OCI-LY7 (cell line): ENCODE data around the gene CFAP57. TPM values are rescaled to one million over a fixed set of nuclear protein-coding genes. Genes with fewer than 3 reads are reported as not detected.

Experiments
- BruUV-seq: library from RNA; stranded (reverse); fragments of 400-500 nt; replicated peaks from 2 replicates; lab custom pipeline; 2021; lab: Mats Ljungman, UMichigan
- CTCF ChIA-PET: fragments of 300-600 bp; sonication (Branson Sonifier 250); formaldehyde crosslinking; loops from one replicate; lab custom pipeline; 2022; ENCODE audit warnings: antibody characterized with exemption; ENCODE audit not compliant: unreplicated experiment; lab: Charles Lee
- POLR2A ChIA-PET: fragments of 300-600 bp; sonication (Branson Sonifier 250); formaldehyde crosslinking; loops from one replicate; lab custom pipeline; 2022; ENCODE audit warnings: antibody characterized with exemption; lab: Charles Lee
- DNase-seq: peaks from one replicate; pipeline ENCODE4 v3.0.0-alpha.2; 2015; ENCODE audit warnings: low spot score
- H2AFZ ChIP-seq: fragments of 200-600 bp; sonication (generic), shearing (Covaris generic); 2 replicates; pipeline ENCODE4 v1.6.1; 2014; ENCODE audit warnings: mild to moderate bottlenecking, antibody characterized with exemption, low read length, moderate library complexity
- H3K27ac ChIP-seq: fragments of 200-600 bp; sonication (generic); 2 replicates; pipeline ENCODE4 v1.5.1; 2014; ENCODE audit warnings: mixed run types, low read depth, mild to moderate bottlenecking, moderate library complexity, low read length, inconsistent platforms; ENCODE audit not compliant: poor library complexity, severe bottlenecking
- H3K36me3 ChIP-seq: fragments of 200-600 bp; sonication (generic); 2 replicates; pipeline ENCODE4 v1.6.1; 2014; ENCODE audit warnings: mild to moderate bottlenecking, antibody characterized with exemption, low read length, moderate library complexity, mixed read lengths; ENCODE audit not compliant: insufficient read depth
- H3K4me1 ChIP-seq: fragments of 200-600 bp; sonication (generic); 2 replicates; pipeline ENCODE4 v1.5.1; 2014; ENCODE audit warnings: mild to moderate bottlenecking, low read length; ENCODE audit not compliant: insufficient read depth, poor library complexity, severe bottlenecking
- H3K4me2 ChIP-seq: fragments of 200-600 bp; sonication (generic); 2 replicates; pipeline ENCODE4 v1.6.1; 2014; ENCODE audit warnings: mild to moderate bottlenecking, low read length
- H3K4me3 ChIP-seq: fragments of 200-600 bp; sonication (generic); 2 replicates; pipeline ENCODE4 v1.5.1; 2014; ENCODE audit warnings: mild to moderate bottlenecking, low read depth, low read length; ENCODE audit not compliant: poor library complexity, severe bottlenecking
- H3K79me2 ChIP-seq: fragments of 200-600 bp; sonication (generic); 2 replicates; pipeline ENCODE4 v1.6.1; 2016; ENCODE audit warnings: low read depth, mild to moderate bottlenecking, low read length, moderate library complexity, mixed read lengths; ENCODE audit not compliant: insufficient read depth
- H3K9me2 ChIP-seq: fragments of 200-600 bp; sonication (generic); 2 replicates; pipeline ENCODE4 v1.6.1; 2016; ENCODE audit warnings: mild to moderate bottlenecking, low read length, mixed read lengths; ENCODE audit not compliant: insufficient read depth
- H3K9me3 ChIP-seq: fragments of 200-600 bp; sonication (generic); 2 replicates; pipeline ENCODE4 v1.6.1; 2014; ENCODE audit warnings: mild to moderate bottlenecking, mixed run types, low read length, mixed read lengths
- H4K20me1 ChIP-seq: fragments of 200-600 bp; sonication (generic); 2 replicates; pipeline ENCODE4 v1.6.1; 2014; ENCODE audit warnings: mild to moderate bottlenecking, antibody characterized with exemption, low read length, moderate library complexity, mixed read lengths; ENCODE audit not compliant: insufficient read depth
- EZH2phosphoT487 ChIP-seq: fragments of 200-600 bp; sonication (generic); IDR thresholded peaks from 2 replicates; pipeline ENCODE4 v1.6.1; 2018; ENCODE audit warnings: low read depth, borderline replicate concordance, mild to moderate bottlenecking, mixed run types, antibody characterized with exemption, low read length, moderate library complexity, mixed read lengths
- intact Hi-C: fragments of 100-400 bp; cut with micrococcal nuclease; formaldehyde crosslinking; loops from one replicate; pipeline ENCODE4 v1.10.0; 2022; ENCODE audit not compliant: unreplicated experiment
- total RNA-seq, 2 experiments: library from RNA; depleted of rRNA in 1 of 2; stranded (reverse); fragments of >200 nt in 1 of 2; shearing (Covaris generic) in 1 of 2; gene quantifications; 2 replicates each; pipeline ENCODE4 v1.2.3, GENCODE V29; 2014 to 2022
- TF ChIP-seq, protein P1 (sequence below): fragments of 200-600 bp; sonication (generic); conservative IDR thresholded peaks from 2 replicates; pipeline ENCODE4 v1.5.1; 2014; ENCODE audit warnings: mild to moderate bottlenecking, antibody characterized with exemption, low read length, moderate library complexity, mixed read lengths

The CFAP57 gene
- total RNA-seq, 2 experiments from 2014 or later, result 0.17 TPM; not detected in 1

DNA sequence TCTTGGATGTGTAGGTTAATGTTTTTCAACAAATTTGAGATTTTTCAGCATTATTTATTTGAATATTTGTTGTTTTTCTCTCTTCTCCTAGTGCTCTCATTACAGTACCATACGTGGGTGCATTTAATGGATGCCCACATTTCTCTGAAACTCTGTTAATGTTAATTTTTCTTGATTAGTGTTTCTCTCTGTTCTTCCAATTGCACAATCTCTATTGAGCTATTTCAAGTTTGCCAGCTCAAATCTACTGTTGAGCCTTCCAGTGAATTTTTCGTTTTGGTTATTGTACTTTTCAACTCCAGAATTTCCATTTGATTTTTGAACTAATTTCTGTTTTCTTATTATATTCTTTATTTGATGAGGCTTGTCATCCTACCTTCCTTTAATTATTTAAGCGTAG lies 31.7 kb downstream of the CFAP57 start:
- Histone ChIP-seq H2AFZ (no peak overlapping the region), H3K9me3 (no peaks in the 10 kb centered on the region), H3K4me2 (no peak overlapping the region), H4K20me1 (no peaks in the 10 kb centered on the region), H3K4me1 (no peaks in the 10 kb centered on the region), H3K36me3 (no peaks in the 10 kb centered on the region), H3K27ac (no peak overlapping the region), H3K9me2 (no peaks in the 10 kb centered on the region), H3K4me3 (no peak overlapping the region), H3K79me2 (no peaks in the 10 kb centered on the region)
- DNase-seq, result no peak
- no TSS peak for BruUV-seq
- TF ChIP-seq EZH2phosphoT487, result no peak
- TF ChIP-seq, protein P1, sequence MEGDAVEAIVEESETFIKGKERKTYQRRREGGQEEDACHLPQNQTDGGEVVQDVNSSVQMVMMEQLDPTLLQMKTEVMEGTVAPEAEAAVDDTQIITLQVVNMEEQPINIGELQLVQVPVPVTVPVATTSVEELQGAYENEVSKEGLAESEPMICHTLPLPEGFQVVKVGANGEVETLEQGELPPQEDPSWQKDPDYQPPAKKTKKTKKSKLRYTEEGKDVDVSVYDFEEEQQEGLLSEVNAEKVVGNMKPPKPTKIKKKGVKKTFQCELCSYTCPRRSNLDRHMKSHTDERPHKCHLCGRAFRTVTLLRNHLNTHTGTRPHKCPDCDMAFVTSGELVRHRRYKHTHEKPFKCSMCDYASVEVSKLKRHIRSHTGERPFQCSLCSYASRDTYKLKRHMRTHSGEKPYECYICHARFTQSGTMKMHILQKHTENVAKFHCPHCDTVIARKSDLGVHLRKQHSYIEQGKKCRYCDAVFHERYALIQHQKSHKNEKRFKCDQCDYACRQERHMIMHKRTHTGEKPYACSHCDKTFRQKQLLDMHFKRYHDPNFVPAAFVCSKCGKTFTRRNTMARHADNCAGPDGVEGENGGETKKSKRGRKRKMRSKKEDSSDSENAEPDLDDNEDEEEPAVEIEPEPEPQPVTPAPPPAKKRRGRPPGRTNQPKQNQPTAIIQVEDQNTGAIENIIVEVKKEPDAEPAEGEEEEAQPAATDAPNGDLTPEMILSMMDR, result no peak
- ChIA-PET POLR2A (interaction anchor here (0.5 to 0.7 kb wide), 4 partner anchors 23 to 861 kb away, joined by 3 to 4 read pairs (median 4); no protein-coding TSS in a partner anchor), CTCF (no interaction called here)
- intact Hi-C loops, result no loop called here

DNA sequence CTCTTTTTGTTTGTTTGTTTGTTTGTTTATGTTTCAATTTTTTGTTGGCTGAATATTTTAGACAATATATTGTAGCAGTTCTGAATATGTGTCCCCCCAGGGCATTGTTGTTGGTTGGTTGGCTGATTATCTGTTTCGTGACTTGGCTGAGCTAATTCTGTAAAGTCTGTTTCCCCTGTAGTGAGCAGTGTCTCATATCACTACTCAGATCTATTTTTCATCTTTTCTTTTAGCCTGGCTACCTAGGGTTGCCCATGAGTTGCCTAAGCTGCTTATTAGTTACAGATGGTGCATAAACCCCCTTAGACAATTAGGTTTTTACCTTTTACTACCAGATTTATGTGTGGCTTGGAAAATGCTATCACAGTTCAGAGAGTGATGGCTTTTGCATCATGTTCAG lies 32.3 kb downstream of the CFAP57 start:
- Histone ChIP-seq H3K4me1 (no peaks in the 10 kb centered on the region), H4K20me1 (no peaks in the 10 kb centered on the region), H3K9me2 (no peaks in the 10 kb centered on the region), H3K4me2 (no peak overlapping the region), H3K9me3 (no peaks in the 10 kb centered on the region), H3K79me2 (no peaks in the 10 kb centered on the region), H3K27ac (no peak overlapping the region), H3K4me3 (no peak overlapping the region), H2AFZ (no peak overlapping the region), H3K36me3 (no peaks in the 10 kb centered on the region)
- intact Hi-C loops, result no loop called here
- DNase-seq, result no peak
- no peak for TF ChIP-seq EZH2phosphoT487
- TF ChIP-seq, protein P1, result no peak
- BruUV-seq, result no TSS peak
- POLR2A ChIA-PET, result interaction anchor here (0.6 to 0.7 kb wide), 2 partner anchors 249 to 866 kb away, joined by 3 read pairs; no protein-coding TSS in a partner anchor
- CTCF ChIA-PET, result no interaction called here

DNA sequence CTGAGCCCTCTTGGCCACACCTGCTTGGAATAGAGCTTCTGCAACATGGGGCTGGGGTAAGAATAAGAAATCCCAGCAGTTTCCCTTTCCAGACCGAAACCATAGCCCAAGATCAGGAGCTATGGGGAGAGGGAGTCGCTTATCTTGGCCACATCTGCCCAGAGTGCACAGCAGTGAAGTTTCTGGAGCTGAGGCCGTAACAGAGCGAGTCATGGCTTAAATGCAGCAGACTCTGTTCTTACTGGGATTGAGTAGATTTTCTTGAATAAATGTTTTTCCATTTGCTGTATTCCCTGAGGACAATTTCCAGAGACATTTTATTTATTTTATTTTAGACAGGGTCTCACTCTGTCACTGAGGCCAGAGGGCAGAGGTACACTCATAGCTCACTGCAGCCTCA lies 33.5 kb downstream of the CFAP57 start:
- intact Hi-C loops, result no loop called here
- CTCF ChIA-PET, result no interaction called here

More for the DNA sequence above, 33.5 kb downstream of the CFAP57 start:
- no peak overlapping the region for H3K4me3 ChIP-seq
- POLR2A ChIA-PET, result interaction anchor here (0.5 to 1.4 kb wide), 4 partner anchors 8 to 1234 kb away, joined by 3 read pairs; no protein-coding TSS in a partner anchor
- H3K9me2 ChIP-seq, result no peaks in the 10 kb centered on the region
- no peak overlapping the region for H2AFZ ChIP-seq
- H3K4me1 ChIP-seq, result no peaks in the 10 kb centered on the region
- H3K79me2 ChIP-seq, result no peaks in the 10 kb centered on the region
- BruUV-seq, result no TSS peak
- H4K20me1 ChIP-seq, result no peaks in the 10 kb centered on the region
- no peaks in the 10 kb centered on the region for H3K9me3 ChIP-seq
- H3K4me2 ChIP-seq, result no peak overlapping the region
- DNase-seq, result no peak
- no peaks in the 10 kb centered on the region for H3K36me3 ChIP-seq
- TF ChIP-seq EZH2phosphoT487, result no peak
- TF ChIP-seq, protein P1, result no peak
- no peak overlapping the region for H3K27ac ChIP-seq
